ENCODE data around the gene INCA1.

INCA1 gene

GRCh38 chr17:5003214-5003867, 6.0 kb upstream of the INCA1 start:
- no peak for DNase-seq

GRCh38 chr17:5002121-5002788, 4.9 kb upstream of the INCA1 start:
- no peak for DNase-seq

GRCh38 chr17:5000237-5000639, 2.9 kb upstream of the INCA1 start:
- DNase-seq: no peak

GRCh38 chr17:4999430-5000093, 2.2 kb upstream of the INCA1 start:
- DNase-seq: no peak

GRCh38 chr17:4998732-4999429, 1.6 kb upstream of the INCA1 start:
- DNase-seq: no peak

- DNase-seq: no peak
These were observed 857 bp upstream of the INCA1 start for GRCh38 chr17:4998027-4998731.

GRCh38 chr17:4994081-4994595, 3.2 kb downstream of the INCA1 start:
- DNase-seq: no peak

- DNase-seq: no peak
These were observed 9.4 kb downstream of the INCA1 start for GRCh38 chr17:4987767-4988567.

GRCh38 chr17:4986951-4987766, 10.2 kb downstream of the INCA1 start, which contains the start of gene CAMTA2:
Gene CAMTA2, minus strand, starts transcription at chr17:4987675. Its CDS starts 1,453 bp downstream, at chr17:4986222.
- peak; percentile 64 for DNase-seq

GRCh38 chr17:4986403-4986802, 10.9 kb downstream of the INCA1 start:
- DNase-seq: no peak

GRCh38 chr17:4982305-4982704, 15.0 kb downstream of the INCA1 start:
- no peak for DNase-seq

- DNase-seq: no peak
These were observed 16.6 kb downstream of the INCA1 start for GRCh38 chr17:4980644-4981216.

GRCh38 chr17:4978726-4979125, 18.6 kb downstream of the INCA1 start:
- no peak for DNase-seq

GRCh38 chr17:4974115-4974670, 23.1 kb downstream of the INCA1 start:
- DNase-seq: no peak

- no peak for DNase-seq
These were observed 23.8 kb downstream of the INCA1 start for GRCh38 chr17:4973256-4974114.

- DNase-seq: no peak
These were observed 24.6 kb downstream of the INCA1 start for GRCh38 chr17:4972752-4973151.

GRCh38 chr17:4972322-4972721, 25.0 kb downstream of the INCA1 start:
- no peak for DNase-seq

- DNase-seq: no peak
These were observed 25.5 kb downstream of the INCA1 start for GRCh38 chr17:4971826-4972225.

- DNase-seq: no peak
These were observed 27.0 kb downstream of the INCA1 start for GRCh38 chr17:4970273-4970672.

Measured in COR-L47 (cell line).